ENCODE data around the gene DQX1.

- TF ChIP-seq CTCF (IDR thresholded peaks at IDR 0.05; ENCODE audit: poor library complexity) (no peak), EZH2 (IDR thresholded peaks at IDR 0.05; ENCODE audit: borderline replicate concordance) (no peak), EZH2phosphoT487 (IDR thresholded peaks at IDR 0.05; ENCODE audit: low read depth, severe bottlenecking, unreplicated experiment) (no peak)
Observed at GRCh38 chr2:74538881-74539339, 12.9 kb upstream of the DQX1 start.

Measured in hepatocyte (in vitro differentiated cells).